ENCODE data around the gene GSTA1. TPM values are rescaled to one million over a fixed set of nuclear protein-coding genes. Genes with fewer than 3 reads are reported as not detected.
"Not testable (repeated sequence)": the region's sequence is repeated elsewhere in the genome, so short reads cannot be mapped to it uniquely, and the experiment has no call there.

Gene GSTA1
- total RNA-seq, 4 donors from 2014 or later, result 0.27 TPM; not detected in 3

DNA sequence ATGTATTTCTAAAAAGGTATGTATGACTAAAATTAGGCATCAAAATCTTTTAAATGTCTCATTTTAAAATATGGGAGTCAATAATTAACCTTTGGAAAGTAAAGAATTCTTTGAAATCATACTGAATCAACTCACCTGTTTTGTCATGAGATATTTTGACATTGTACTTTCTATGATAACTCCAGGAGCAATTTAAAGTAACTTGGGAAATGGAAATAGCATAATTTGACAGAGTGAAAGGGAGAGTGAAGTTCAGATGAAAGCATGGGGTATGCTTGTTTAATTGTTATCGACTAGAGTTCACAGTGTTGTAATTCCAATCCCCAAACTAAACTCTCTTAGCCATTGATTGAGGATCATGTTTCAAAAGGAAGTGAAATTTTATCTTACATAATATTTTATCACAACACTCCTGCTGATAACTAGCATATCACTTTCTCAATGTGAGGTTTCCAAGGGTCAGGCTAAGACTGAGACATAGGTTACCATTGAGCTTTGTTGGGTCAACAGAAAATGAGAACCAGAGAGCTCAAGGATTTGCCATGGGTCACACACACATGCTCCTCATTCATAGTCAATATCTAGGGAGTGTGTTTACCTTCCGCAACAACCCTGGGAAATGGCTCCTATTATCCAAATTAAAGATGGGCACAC lies 2.3 kb downstream of the GSTA1 start:
- no peak for DNase-seq
- in situ Hi-C loops (cut with MboI; ENCODE audit: low sequenced_read_pairs in 4 of 4) (no loop called here), intact Hi-C loops (cut with DNase I; ENCODE audit: low total_unique reads) (no loop called here)
- Histone ChIP-seq H3K36me3 (no peaks in the 10 kb centered on the region), H3K4me3 (no peak overlapping the region), H3K27me3 (no peaks in the 10 kb centered on the region), H3K9me3 (no peaks in the 10 kb centered on the region), H3K4me1 (no peaks in the 10 kb centered on the region), H3K27ac (no peak overlapping the region)
- no peak for TF ChIP-seq POLR2A (IDR thresholded peaks at IDR 0.05)
- no peak for TF ChIP-seq CTCF (IDR thresholded peaks at IDR 0.05 in 4 of 5, conservative IDR thresholded peaks at IDR 0.05 in 1 of 5)
- no peak for ATAC-seq

GRCh38 chr6:52799272-52799671 lies 4.3 kb downstream of the GSTA1 start:
- DNase-seq; H3K36me3 ChIP-seq; H3K4me1 ChIP-seq; intact Hi-C loops (cut with DNase I; ENCODE audit: low total_unique reads); ATAC-seq; H3K27me3 ChIP-seq; H3K27ac ChIP-seq; H3K4me3 ChIP-seq; in situ Hi-C loops (cut with MboI; ENCODE audit: low sequenced_read_pairs in 4 of 4); H3K9me3 ChIP-seq: not testable (repeated sequence)

- in situ Hi-C loops (cut with MboI; ENCODE audit: low sequenced_read_pairs in 4 of 4); intact Hi-C loops (cut with DNase I; ENCODE audit: low total_unique reads); H3K9me3 ChIP-seq; H3K4me3 ChIP-seq; ATAC-seq; DNase-seq; H3K27me3 ChIP-seq; H3K27ac ChIP-seq; H3K4me1 ChIP-seq; H3K36me3 ChIP-seq: not testable (repeated sequence)
Measured at GRCh38 chr6:52794366-52794765, 9.2 kb downstream of the GSTA1 start.

- no peak overlapping the region for H3K27ac ChIP-seq
- H3K4me1 ChIP-seq, result no peaks in the 10 kb centered on the region
- H3K36me3 ChIP-seq, result no peaks in the 10 kb centered on the region
- H3K9me3 ChIP-seq, result no peaks in the 10 kb centered on the region
- in situ Hi-C loops (cut with MboI; ENCODE audit: low sequenced_read_pairs in 4 of 4), result no loop called here
- ATAC-seq (no peak), DNase-seq (no peak)
- no peak for TF ChIP-seq CTCF (IDR thresholded peaks at IDR 0.05 in 4 of 5, conservative IDR thresholded peaks at IDR 0.05 in 1 of 5)
- no peak for TF ChIP-seq POLR2A (IDR thresholded peaks at IDR 0.05)
- intact Hi-C loops (cut with DNase I; ENCODE audit: low total_unique reads), result no loop called here
- no peak overlapping the region for H3K4me3 ChIP-seq
- no peaks in the 10 kb centered on the region for H3K27me3 ChIP-seq
Measured at GRCh38 chr6:52790861-52791260, 12.8 kb downstream of the GSTA1 start.

DNA sequence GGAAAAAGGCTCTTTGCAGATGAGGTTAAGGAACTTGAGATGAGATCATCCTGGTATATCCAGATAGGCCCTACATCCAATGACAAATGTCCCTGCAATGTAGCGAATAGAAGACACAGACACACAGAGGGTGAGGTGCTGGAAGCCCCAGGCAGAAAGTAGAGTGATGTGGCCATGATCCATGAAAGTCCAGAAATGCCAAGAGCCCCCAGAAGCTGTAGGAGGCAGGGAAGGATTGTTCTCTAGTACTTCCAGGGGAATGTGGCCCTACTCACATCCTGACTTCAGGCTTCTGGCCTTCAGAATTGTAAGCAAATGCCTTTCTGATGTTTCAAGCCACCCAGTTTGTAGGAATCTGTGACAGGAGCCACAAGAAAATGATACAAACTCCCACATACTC lies 14.0 kb downstream of the GSTA1 start:
- H3K27ac ChIP-seq; ATAC-seq; H3K36me3 ChIP-seq; H3K4me3 ChIP-seq; H3K9me3 ChIP-seq; DNase-seq; H3K27me3 ChIP-seq; H3K4me1 ChIP-seq; intact Hi-C loops (cut with DNase I; ENCODE audit: low total_unique reads): not testable (repeated sequence)
- in situ Hi-C loops (cut with MboI; ENCODE audit: low sequenced_read_pairs in 4 of 4), result loop anchor here in 2 of 4 donors (5.0 kb wide), 1 partner anchor 38 kb away; no protein-coding TSS in a partner anchor

GRCh38 chr6:52788478-52788877 lies 15.1 kb downstream of the GSTA1 start:
- H3K4me3 ChIP-seq, result no peak overlapping the region
- intact Hi-C loops (cut with DNase I; ENCODE audit: low total_unique reads), result no loop called here
- TF ChIP-seq CTCF (IDR thresholded peaks at IDR 0.05 in 4 of 5, conservative IDR thresholded peaks at IDR 0.05 in 1 of 5) (no peak), POLR2A (IDR thresholded peaks at IDR 0.05) (no peak)
- no peak overlapping the region for H3K27ac ChIP-seq
- H3K27me3 ChIP-seq, result no peaks in the 10 kb centered on the region
- no peak for ATAC-seq
- H3K36me3 ChIP-seq, result no peaks in the 10 kb centered on the region
- H3K9me3 ChIP-seq, result no peaks in the 10 kb centered on the region
- no peak for DNase-seq
- no peaks in the 10 kb centered on the region for H3K4me1 ChIP-seq
- in situ Hi-C loops (cut with MboI; ENCODE audit: low sequenced_read_pairs in 4 of 4), result loop anchor here in 2 of 4 donors (5.0 kb wide), 1 partner anchor 39 kb away; no protein-coding TSS in a partner anchor
